ENCODE data around the gene MEA1.

Gene MEA1

GRCh38 chr6:42971746-42972327, 41.9 kb downstream of the MEA1 start:
- Histone ChIP-seq H3K4me1 (ENCODE audit: control insufficient read depth in 2 of 2, insufficient read depth in 1 of 2, low read depth in 1 of 2, low read length in 2 of 2) (no peaks in the 10 kb centered on the region), H3K4ac (ENCODE audit: low read length) (no peak overlapping the region), H3K79me1 (ENCODE audit: low read depth, low read length) (peaks cover 2% of the 10 kb centered on the region), H3K4me2 (ENCODE audit: insufficient read depth, low read length, poor library complexity, severe bottlenecking) (no peak overlapping the region), H3K9ac (ENCODE audit: low read depth, low read length, poor library complexity) (no peak overlapping the region), H2AFZ (ENCODE audit: low read length) (no peak overlapping the region), H4K8ac (ENCODE audit: low read depth, low read length) (no peak overlapping the region), H3K9me3 (replicated peaks in 1 of 2; ENCODE audit: control insufficient read depth in 2 of 2, insufficient read depth in 1 of 2, low read depth in 1 of 2, low read length in 2 of 2) (peaks cover 0 to 1% of the 10 kb centered on the region in 2 donors), H3K36me3 (replicated peaks in 1 of 2; ENCODE audit: control insufficient read depth in 2 of 2, insufficient read depth in 2 of 2, low read length in 2 of 2) (peaks cover 3 to 20% of the 10 kb centered on the region in 2 donors), H3K27ac (replicated peaks; ENCODE audit: low read length) (no peak overlapping the region), H3K14ac (ENCODE audit: low read length) (no peak overlapping the region), H3K27me3 (ENCODE audit: control insufficient read depth in 3 of 3, insufficient read depth in 3 of 3, low read depth in 1 of 3, low read length in 3 of 3) (no peaks in the 10 kb centered on the region), H3K4me3 (ENCODE audit: low read length in 2 of 2) (no peak overlapping the region), H2BK5ac (ENCODE audit: low read length) (no peak overlapping the region), H3K23ac (ENCODE audit: low read depth, low read length, poor library complexity) (no peak overlapping the region), H2AK5ac (ENCODE audit: low read depth, low read length) (no peak overlapping the region), H4K91ac (ENCODE audit: low read depth, low read length, poor library complexity) (no peak overlapping the region), H2BK120ac (ENCODE audit: low read depth, low read length) (no peak overlapping the region), H2BK15ac (ENCODE audit: low read length) (no peak overlapping the region), H3K18ac (ENCODE audit: low read length) (no peak overlapping the region), H2BK12ac (ENCODE audit: low read length) (no peak overlapping the region)
- no CpG with 5 or more reads among the region's 3 CpGs for WGBS, 2 donors (ENCODE audit: extremely low coverage in 2 of 2, insufficient read length in 2 of 2, insufficient replicate concordance in 1 of 2)
- DNase-seq (ENCODE audit: low spot score) = no peak

GRCh38 chr6:42970871-42971612, 42.7 kb downstream of the MEA1 start:
- no peak overlapping the region for H3K4me3 ChIP-seq (ENCODE audit: low read length in 2 of 2)
- H2BK15ac ChIP-seq (ENCODE audit: low read length) = no peak overlapping the region
- H2BK5ac ChIP-seq (ENCODE audit: low read length) = no peak overlapping the region
- H2AK5ac ChIP-seq (ENCODE audit: low read depth, low read length) = no peak overlapping the region
- no peak overlapping the region for H2BK12ac ChIP-seq (ENCODE audit: low read length)
- no peak overlapping the region for H3K27ac ChIP-seq (replicated peaks; ENCODE audit: low read length)
- no peak overlapping the region for H2BK120ac ChIP-seq (ENCODE audit: low read depth, low read length)
- no peak overlapping the region for H3K9ac ChIP-seq (ENCODE audit: low read depth, low read length, poor library complexity)
- H4K91ac ChIP-seq (ENCODE audit: low read depth, low read length, poor library complexity) = no peak overlapping the region
- H3K4me1 ChIP-seq (ENCODE audit: control insufficient read depth in 2 of 2, insufficient read depth in 1 of 2, low read depth in 1 of 2, low read length in 2 of 2) = no peaks in the 10 kb centered on the region
- no peak overlapping the region for H2AFZ ChIP-seq (ENCODE audit: low read length)
- H3K79me1 ChIP-seq (ENCODE audit: low read depth, low read length) = peaks cover 2% of the 10 kb centered on the region
- H3K4me2 ChIP-seq (ENCODE audit: insufficient read depth, low read length, poor library complexity, severe bottlenecking) = no peak overlapping the region
- H3K23ac ChIP-seq (ENCODE audit: low read depth, low read length, poor library complexity) = no peak overlapping the region
- no peak overlapping the region for H4K8ac ChIP-seq (ENCODE audit: low read depth, low read length)
- no peaks in the 10 kb centered on the region for H3K27me3 ChIP-seq (ENCODE audit: control insufficient read depth in 3 of 3, insufficient read depth in 3 of 3, low read depth in 1 of 3, low read length in 3 of 3)
- H3K4ac ChIP-seq (ENCODE audit: low read length) = no peak overlapping the region
- no CpG with 5 or more reads among the region's 4 CpGs for WGBS, 2 donors (ENCODE audit: extremely low coverage in 2 of 2, insufficient read length in 2 of 2, insufficient replicate concordance in 1 of 2)
- H3K9me3 ChIP-seq (replicated peaks in 1 of 2; ENCODE audit: control insufficient read depth in 2 of 2, insufficient read depth in 1 of 2, low read depth in 1 of 2, low read length in 2 of 2) = peaks cover 0 to 1% of the 10 kb centered on the region in 2 donors
- DNase-seq (ENCODE audit: low spot score) = no peak
- no peak overlapping the region for H3K14ac ChIP-seq (ENCODE audit: low read length)
- H3K18ac ChIP-seq (ENCODE audit: low read length) = no peak overlapping the region
- H3K36me3 ChIP-seq (replicated peaks in 1 of 2; ENCODE audit: control insufficient read depth in 2 of 2, insufficient read depth in 2 of 2, low read length in 2 of 2) = peaks cover 5 to 26% of the 10 kb centered on the region in 2 donors

- no peak for DNase-seq (ENCODE audit: low spot score)
- H3K9me3 ChIP-seq (replicated peaks in 1 of 2; ENCODE audit: control insufficient read depth in 2 of 2, insufficient read depth in 1 of 2, low read depth in 1 of 2, low read length in 2 of 2) = peaks cover 0 to 1% of the 10 kb centered on the region in 2 donors
- no peak overlapping the region for H4K91ac ChIP-seq (ENCODE audit: low read depth, low read length, poor library complexity)
- H3K36me3 ChIP-seq (replicated peaks in 1 of 2; ENCODE audit: control insufficient read depth in 2 of 2, insufficient read depth in 2 of 2, low read length in 2 of 2) = peaks cover 8 to 34% of the 10 kb centered on the region in 2 donors
- peaks cover 2% of the 10 kb centered on the region for H3K79me1 ChIP-seq (ENCODE audit: low read depth, low read length)
- H2AK5ac ChIP-seq (ENCODE audit: low read depth, low read length) = no peak overlapping the region
- H4K8ac ChIP-seq (ENCODE audit: low read depth, low read length) = no peak overlapping the region
- H2BK12ac ChIP-seq (ENCODE audit: low read length) = no peak overlapping the region
- no peak overlapping the region for H3K4ac ChIP-seq (ENCODE audit: low read length)
- no peak overlapping the region for H2BK120ac ChIP-seq (ENCODE audit: low read depth, low read length)
- H2BK5ac ChIP-seq (ENCODE audit: low read length) = no peak overlapping the region
- H3K23ac ChIP-seq (ENCODE audit: low read depth, low read length, poor library complexity) = no peak overlapping the region
- H3K27ac ChIP-seq (replicated peaks; ENCODE audit: low read length) = no peak overlapping the region
- H3K4me1 ChIP-seq (ENCODE audit: control insufficient read depth in 2 of 2, insufficient read depth in 1 of 2, low read depth in 1 of 2, low read length in 2 of 2) = no peaks in the 10 kb centered on the region
- no peak overlapping the region for H2AFZ ChIP-seq (ENCODE audit: low read length)
- no peak overlapping the region for H3K9ac ChIP-seq (ENCODE audit: low read depth, low read length, poor library complexity)
- H3K27me3 ChIP-seq (ENCODE audit: control insufficient read depth in 3 of 3, insufficient read depth in 3 of 3, low read depth in 1 of 3, low read length in 3 of 3) = no peaks in the 10 kb centered on the region
- H3K4me2 ChIP-seq (ENCODE audit: insufficient read depth, low read length, poor library complexity, severe bottlenecking) = no peak overlapping the region
- WGBS, 2 donors (ENCODE audit: extremely low coverage in 2 of 2, insufficient read length in 2 of 2, insufficient replicate concordance in 1 of 2) = no CpG with 5 or more reads among the region's 4 CpGs
- no peak overlapping the region for H2BK15ac ChIP-seq (ENCODE audit: low read length)
- H3K18ac ChIP-seq (ENCODE audit: low read length) = no peak overlapping the region
- H3K14ac ChIP-seq (ENCODE audit: low read length) = no peak overlapping the region
- H3K4me3 ChIP-seq (ENCODE audit: low read length in 2 of 2) = no peak overlapping the region
Measured at GRCh38 chr6:42969934-42970333, 43.8 kb downstream of the MEA1 start.

- Histone ChIP-seq H3K4me1 (ENCODE audit: control insufficient read depth in 2 of 2, insufficient read depth in 1 of 2, low read depth in 1 of 2, low read length in 2 of 2) (no peaks in the 10 kb centered on the region), H3K4me2 (ENCODE audit: insufficient read depth, low read length, poor library complexity, severe bottlenecking) (no peak overlapping the region), H3K4ac (ENCODE audit: low read length) (no peak overlapping the region), H2AK5ac (ENCODE audit: low read depth, low read length) (no peak overlapping the region), H2BK12ac (ENCODE audit: low read length) (no peak overlapping the region), H3K9me3 (replicated peaks in 1 of 2; ENCODE audit: control insufficient read depth in 2 of 2, insufficient read depth in 1 of 2, low read depth in 1 of 2, low read length in 2 of 2) (no peaks in the 10 kb centered on the region), H3K18ac (ENCODE audit: low read length) (no peak overlapping the region), H3K27ac (replicated peaks; ENCODE audit: low read length) (no peak overlapping the region), H3K27me3 (ENCODE audit: control insufficient read depth in 3 of 3, insufficient read depth in 3 of 3, low read depth in 1 of 3, low read length in 3 of 3) (no peaks in the 10 kb centered on the region), H2BK15ac (ENCODE audit: low read length) (no peak overlapping the region), H3K36me3 (replicated peaks in 1 of 2; ENCODE audit: control insufficient read depth in 2 of 2, insufficient read depth in 2 of 2, low read length in 2 of 2) (peaks cover 8 to 39% of the 10 kb centered on the region in 2 donors), H3K14ac (ENCODE audit: low read length) (no peak overlapping the region), H4K91ac (ENCODE audit: low read depth, low read length, poor library complexity) (no peak overlapping the region), H3K4me3 (ENCODE audit: low read length in 2 of 2) (no peak overlapping the region), H2BK120ac (ENCODE audit: low read depth, low read length) (no peak overlapping the region), H3K23ac (ENCODE audit: low read depth, low read length, poor library complexity) (no peak overlapping the region), H3K9ac (ENCODE audit: low read depth, low read length, poor library complexity) (no peak overlapping the region), H3K79me1 (ENCODE audit: low read depth, low read length) (peaks cover 2% of the 10 kb centered on the region), H2AFZ (ENCODE audit: low read length) (no peak overlapping the region), H2BK5ac (ENCODE audit: low read length) (no peak overlapping the region), H4K8ac (ENCODE audit: low read depth, low read length) (no peak overlapping the region)
- no peak for DNase-seq (ENCODE audit: low spot score)
- no CpG with 5 or more reads among the region's 2 CpGs for WGBS, 2 donors (ENCODE audit: extremely low coverage in 2 of 2, insufficient read length in 2 of 2, insufficient replicate concordance in 1 of 2)
Measured at GRCh38 chr6:42969431-42969830, 44.3 kb downstream of the MEA1 start.

All from neuronal stem cell (in vitro differentiated cells).